AG04450 (cell line): ENCODE results near the gene FSD1L. TPM values are rescaled to one million over a fixed set of nuclear protein-coding genes. Genes with fewer than 3 reads are reported as not detected.
A peak's percentile ranks its signal among the peaks of the same experiment; 100 is the strongest.

Source experiments
- CTCF ChIA-PET: fragments of 300-600, 350-600 bp; formaldehyde crosslinking; extraction: SDS; loops from one replicate; lab custom pipeline; 2022; ENCODE audit warnings: antibody characterized with exemption, inconsistent platforms; lab: Charles Lee
- POLR2A ChIA-PET: fragments of 350-600 bp; formaldehyde crosslinking; extraction: SDS; loops from one replicate; lab custom pipeline; 2021; ENCODE audit warnings: antibody characterized with exemption, inconsistent platforms; lab: Yijun Ruan, JAX
- DNase-seq: peaks from one replicate; pipeline ENCODE4 v3.0.0-alpha.2; 2011; ENCODE audit warnings: low read depth, low spot score
- H3K27ac ChIP-seq: one replicate; pipeline ENCODE4 v1.5.1; 2012; ENCODE audit warnings: low read depth, low read length, control low read depth
- H3K27me3 ChIP-seq: one replicate; pipeline ENCODE4 v1.6.0; 2012; ENCODE audit warnings: low read length; ENCODE audit not compliant: control insufficient read depth, insufficient read depth
- H3K4me3 ChIP-seq: 2 replicates; pipeline ENCODE4 v1.5.1; 2011; ENCODE audit warnings: mild to moderate bottlenecking, low read depth, low read length, control low read depth
- H3K9me3 ChIP-seq: 2 replicates; pipeline ENCODE4 v1.5.1; 2012; ENCODE audit warnings: low read length; ENCODE audit not compliant: control insufficient read depth, insufficient read depth
- polyA plus RNA-seq: library from polyadenylated mRNA; depleted of rRNA; stranded (reverse); fragments of >200 nt; gene quantifications from 2 replicates; pipeline ENCODE4 v1.2.3, GENCODE V29; 2011
- TF ChIP-seq, protein P1 (sequence below): IDR thresholded peaks from 2 replicates; pipeline ENCODE4 v1.5.1; 2011; ENCODE audit warnings: low read depth, low read length, control low read depth, inconsistent platforms

The FSD1L gene
- polyA plus RNA-seq, 1 experiment: 7.4 TPM

DNA sequence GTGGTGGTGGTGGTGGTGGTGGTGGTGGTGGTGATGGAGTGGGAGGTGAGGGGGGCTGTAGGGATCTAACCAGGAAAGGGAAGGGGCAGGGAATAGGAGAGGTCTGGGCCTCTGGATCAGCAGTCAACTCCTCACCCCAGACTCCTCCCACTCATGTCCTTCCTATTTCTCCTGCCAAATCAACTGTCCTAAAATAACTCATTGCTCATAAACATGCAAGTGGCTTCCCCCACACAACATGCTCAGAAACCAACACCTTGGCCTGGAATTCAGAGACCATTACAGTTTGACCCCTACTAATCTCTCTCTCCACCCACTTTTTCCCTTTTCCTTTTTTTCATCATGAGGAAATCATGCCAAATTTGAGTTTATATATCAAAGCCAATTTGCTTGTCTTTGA lies 8.4 kb upstream of the FSD1L start:
- Histone ChIP-seq H3K4me3 (no peak overlapping the region), H3K27me3 (no peaks in the 10 kb centered on the region), H3K9me3 (peaks cover 4% of the 10 kb centered on the region), H3K27ac (no peak overlapping the region)
- no peak for DNase-seq
- ChIA-PET POLR2A (no interaction called here), CTCF (no interaction called here)
- TF ChIP-seq, protein P1, sequence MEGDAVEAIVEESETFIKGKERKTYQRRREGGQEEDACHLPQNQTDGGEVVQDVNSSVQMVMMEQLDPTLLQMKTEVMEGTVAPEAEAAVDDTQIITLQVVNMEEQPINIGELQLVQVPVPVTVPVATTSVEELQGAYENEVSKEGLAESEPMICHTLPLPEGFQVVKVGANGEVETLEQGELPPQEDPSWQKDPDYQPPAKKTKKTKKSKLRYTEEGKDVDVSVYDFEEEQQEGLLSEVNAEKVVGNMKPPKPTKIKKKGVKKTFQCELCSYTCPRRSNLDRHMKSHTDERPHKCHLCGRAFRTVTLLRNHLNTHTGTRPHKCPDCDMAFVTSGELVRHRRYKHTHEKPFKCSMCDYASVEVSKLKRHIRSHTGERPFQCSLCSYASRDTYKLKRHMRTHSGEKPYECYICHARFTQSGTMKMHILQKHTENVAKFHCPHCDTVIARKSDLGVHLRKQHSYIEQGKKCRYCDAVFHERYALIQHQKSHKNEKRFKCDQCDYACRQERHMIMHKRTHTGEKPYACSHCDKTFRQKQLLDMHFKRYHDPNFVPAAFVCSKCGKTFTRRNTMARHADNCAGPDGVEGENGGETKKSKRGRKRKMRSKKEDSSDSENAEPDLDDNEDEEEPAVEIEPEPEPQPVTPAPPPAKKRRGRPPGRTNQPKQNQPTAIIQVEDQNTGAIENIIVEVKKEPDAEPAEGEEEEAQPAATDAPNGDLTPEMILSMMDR: no peak

DNA sequence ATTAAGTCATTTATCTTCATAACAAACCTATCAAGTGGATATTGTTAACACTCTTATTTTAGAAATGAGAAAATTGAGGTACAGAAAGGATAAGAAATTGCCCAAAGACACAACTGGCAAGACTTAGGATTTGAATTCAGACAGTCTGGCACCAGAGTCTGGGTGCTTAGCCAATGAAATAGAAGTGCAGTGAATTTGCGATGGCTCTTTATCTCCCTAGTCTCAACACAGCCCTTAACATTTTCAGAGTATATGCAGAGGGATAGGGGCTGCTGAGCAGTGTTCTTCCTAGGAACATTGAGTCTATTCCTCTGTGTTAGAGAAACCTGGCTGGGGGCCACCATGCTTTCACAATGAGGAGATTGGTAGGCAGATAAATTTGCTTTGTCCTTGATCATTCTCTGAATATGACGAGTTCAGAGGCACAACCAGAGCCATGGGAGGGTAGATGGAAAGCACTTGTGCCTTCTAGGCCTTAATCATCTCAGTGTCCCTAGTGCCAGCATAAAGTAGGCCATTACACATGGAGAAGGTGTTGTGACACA lies 6.1 kb upstream of the FSD1L start:
- CTCF ChIA-PET: no interaction called here
- TF ChIP-seq, protein P1: no peak
- Histone ChIP-seq H3K9me3 (no peaks in the 10 kb centered on the region), H3K27ac (no peak overlapping the region), H3K27me3 (no peaks in the 10 kb centered on the region), H3K4me3 (no peak overlapping the region)
- DNase-seq: no peak
- POLR2A ChIA-PET: no interaction called here

DNA sequence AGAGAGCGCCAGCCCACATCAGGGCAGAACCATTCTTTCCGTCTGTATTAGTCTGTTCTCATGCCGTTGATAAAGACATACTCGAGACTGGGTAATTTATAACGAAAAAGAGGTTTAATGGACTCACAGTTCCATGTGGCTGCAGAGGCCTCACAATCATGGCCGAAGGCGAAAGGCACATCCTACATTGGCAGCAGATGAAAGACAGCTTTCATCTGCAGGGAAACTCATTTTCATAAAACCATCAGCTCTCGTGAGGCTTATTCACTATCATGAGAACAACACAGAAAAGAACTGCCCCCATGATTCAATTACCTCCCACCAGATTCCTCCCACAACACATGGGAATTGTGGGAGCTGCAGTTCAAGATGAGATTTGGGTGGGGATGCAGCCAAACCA lies 4.7 kb upstream of the FSD1L start:
- DNase-seq: no peak
- POLR2A ChIA-PET: no interaction called here
- Histone ChIP-seq H3K9me3 (no peaks in the 10 kb centered on the region), H3K4me3 (no peak overlapping the region), H3K27me3 (no peaks in the 10 kb centered on the region), H3K27ac (no peak overlapping the region)
- CTCF ChIA-PET: interaction anchor here (1.1 kb wide), 1 partner anchor 9 kb away, joined by 3 read pairs; no protein-coding TSS in a partner anchor
- TF ChIP-seq, protein P1: no peak

DNA sequence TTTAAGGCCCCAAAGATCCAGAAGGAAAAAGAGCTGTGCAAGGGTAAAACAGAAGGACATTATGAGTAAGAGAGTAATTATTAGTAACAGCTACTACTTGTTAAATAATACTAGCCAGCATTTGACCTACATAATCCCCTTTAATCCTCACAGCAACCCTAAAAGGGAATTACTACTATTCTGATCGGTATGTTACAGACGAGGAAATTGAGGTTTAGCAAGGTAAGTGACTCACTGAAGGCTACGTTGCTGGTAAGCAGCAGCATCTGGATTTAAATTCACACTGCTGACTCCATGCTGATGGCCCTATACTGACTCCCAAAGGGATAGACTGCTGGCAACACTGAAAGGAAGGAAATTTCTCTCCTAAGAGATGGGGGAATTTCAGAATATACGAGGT lies 3.7 kb upstream of the FSD1L start:
- Histone ChIP-seq H3K9me3 (no peaks in the 10 kb centered on the region), H3K4me3 (no peak overlapping the region), H3K27me3 (no peaks in the 10 kb centered on the region), H3K27ac (peak overlapping the region; percentile 31)
- no peak for DNase-seq
- ChIA-PET CTCF (no interaction called here), POLR2A (no interaction called here)
- TF ChIP-seq, protein P1: no peak

DNA sequence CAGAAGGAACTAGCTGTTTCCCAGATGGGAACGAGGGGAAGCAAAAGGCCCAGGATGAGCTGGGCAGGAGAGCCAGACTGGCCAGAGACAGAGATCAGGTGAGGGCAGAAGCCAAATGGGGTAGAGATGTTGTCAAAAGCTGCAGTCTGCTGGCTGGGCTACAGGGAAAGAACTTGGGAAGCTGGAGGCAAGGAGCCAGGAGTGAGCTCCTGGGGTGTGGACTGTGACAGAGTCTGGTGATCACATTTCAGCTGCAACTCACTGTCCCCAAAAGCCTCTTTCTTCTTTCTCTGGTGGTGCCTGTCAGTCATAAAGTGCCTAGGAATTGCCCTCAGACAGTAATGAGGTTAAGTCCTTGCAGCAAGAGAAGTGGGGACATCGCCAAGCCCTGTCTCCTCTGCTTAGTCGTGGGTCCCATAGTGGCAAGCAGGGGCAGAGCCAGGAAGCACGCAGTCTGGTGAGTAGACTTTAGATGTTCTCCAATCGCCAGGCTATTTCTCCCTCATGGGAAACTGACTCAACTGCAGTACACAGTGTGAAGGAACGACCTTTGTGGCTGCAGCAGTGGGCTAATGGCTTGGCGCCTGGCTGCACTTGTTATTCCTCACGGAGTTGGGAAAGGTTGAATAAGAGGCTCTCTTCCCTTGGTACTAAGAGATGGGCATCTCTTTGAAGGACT lies 2.5 kb upstream of the FSD1L start:
- Histone ChIP-seq H3K4me3 (no peak overlapping the region), H3K9me3 (no peaks in the 10 kb centered on the region), H3K27me3 (no peaks in the 10 kb centered on the region), H3K27ac (no peak overlapping the region)
- ChIA-PET POLR2A (no interaction called here), CTCF (interaction anchor here (0.6 to 1.4 kb wide), 2 partner anchors 30 to 161 kb away, joined by 4 read pairs; no protein-coding TSS in a partner anchor)
- TF ChIP-seq, protein P1: no peak
- DNase-seq: no peak
